ENCODE measurements around the gene DEDD.

The DEDD gene

DNA sequence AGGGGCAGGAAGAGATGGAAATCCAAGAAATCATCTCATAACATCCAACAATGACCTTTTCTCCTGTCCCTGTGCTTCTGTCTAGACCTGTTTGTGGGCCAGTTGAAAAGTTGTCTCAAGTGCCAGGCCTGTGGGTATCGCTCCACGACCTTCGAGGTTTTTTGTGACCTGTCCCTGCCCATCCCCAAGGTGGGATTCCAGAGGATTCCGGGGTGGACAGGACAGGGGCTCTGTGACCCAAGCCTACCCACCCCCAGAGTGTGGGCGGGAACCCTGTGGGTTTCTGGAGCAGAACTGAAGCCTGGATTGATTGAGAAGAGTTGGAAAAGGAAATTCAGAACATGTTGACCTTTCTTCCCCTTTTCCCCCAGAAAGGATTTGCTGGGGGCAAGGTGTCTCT, 31.3 kb upstream of the DEDD start:
- no peak for DNase-seq (ENCODE audit: low read depth in 3 of 3)

DNA sequence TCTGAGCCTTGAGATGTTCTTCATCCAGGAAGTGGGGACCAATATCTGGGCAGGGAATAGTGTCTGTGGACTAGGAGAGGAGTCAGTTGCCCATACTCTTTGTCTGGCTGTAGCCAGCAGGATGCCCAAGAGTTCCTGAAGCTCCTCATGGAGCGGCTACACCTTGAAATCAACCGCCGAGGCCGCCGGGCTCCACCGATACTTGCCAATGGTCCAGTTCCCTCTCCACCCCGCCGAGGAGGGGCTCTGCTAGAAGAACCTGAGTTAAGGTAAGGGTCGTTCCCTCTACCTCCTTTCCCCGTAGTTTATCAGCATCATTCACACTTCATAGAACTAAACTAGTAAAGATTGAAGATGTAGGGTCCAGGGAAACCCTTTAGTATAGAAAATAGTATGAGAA, 30.3 kb upstream of the DEDD start:
- no peak for DNase-seq (ENCODE audit: low read depth in 3 of 3)

DNA sequence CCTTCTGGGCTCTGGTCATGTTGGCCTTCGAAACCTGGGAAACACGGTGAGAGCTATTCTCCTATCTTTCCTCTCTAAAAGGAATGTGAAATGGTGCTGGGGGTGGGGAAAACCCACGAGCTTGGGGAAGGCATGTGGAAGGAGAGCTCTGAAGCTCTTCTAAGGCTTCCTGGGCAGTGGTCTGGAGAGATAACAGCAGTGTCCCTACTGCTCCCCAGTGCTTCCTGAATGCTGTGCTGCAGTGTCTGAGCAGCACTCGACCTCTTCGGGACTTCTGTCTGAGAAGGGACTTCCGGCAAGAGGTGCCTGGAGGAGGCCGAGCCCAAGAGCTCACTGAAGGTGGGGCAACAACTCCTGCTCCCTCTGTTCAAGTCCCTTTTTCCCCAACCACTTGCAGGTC, 29.6 kb upstream of the DEDD start:
- no peak for DNase-seq (ENCODE audit: low read depth in 3 of 3)

DNA sequence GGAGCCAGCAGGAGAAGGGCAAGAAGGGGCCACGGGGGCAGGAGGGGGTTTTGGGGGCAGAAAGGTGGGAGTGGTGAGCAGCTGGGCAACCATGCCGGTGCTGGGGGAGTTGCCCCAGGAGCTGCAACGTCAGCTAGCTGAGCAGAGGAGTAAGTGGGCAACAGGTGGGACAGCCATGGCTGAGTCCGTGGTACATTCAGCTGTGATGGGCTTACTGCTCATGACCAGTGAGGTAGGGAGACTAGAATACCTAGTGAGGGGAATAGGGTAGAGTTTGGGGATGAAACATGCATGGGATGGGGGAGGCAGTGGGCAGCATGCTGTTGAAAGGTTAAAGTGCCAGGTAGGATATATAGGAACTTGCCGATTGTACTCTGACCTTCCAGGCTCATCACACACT, 29.2 kb upstream of the DEDD start:
- no peak for DNase-seq (ENCODE audit: low read depth in 3 of 3)

DNA sequence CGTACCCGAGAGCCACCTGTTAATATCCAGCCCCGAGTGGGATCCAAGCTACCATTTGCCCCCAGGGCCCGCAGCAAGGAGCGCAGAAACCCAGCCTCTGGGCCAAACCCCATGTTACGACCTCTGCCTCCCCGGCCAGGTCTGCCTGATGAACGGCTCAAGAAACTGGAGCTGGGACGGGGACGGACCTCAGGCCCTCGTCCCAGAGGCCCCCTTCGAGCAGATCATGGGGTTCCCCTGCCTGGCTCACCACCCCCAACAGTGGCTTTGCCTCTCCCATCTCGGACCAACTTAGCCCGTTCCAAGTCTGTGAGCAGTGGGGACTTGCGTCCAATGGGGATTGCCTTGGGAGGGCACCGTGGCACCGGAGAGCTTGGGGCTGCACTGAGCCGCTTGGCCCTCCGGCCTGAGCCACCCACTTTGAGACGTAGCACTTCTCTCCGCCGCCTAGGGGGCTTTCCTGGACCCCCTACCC, 28.2 kb upstream of the DEDD start:
- no peak for DNase-seq (ENCODE audit: low read depth in 3 of 3)

DNA sequence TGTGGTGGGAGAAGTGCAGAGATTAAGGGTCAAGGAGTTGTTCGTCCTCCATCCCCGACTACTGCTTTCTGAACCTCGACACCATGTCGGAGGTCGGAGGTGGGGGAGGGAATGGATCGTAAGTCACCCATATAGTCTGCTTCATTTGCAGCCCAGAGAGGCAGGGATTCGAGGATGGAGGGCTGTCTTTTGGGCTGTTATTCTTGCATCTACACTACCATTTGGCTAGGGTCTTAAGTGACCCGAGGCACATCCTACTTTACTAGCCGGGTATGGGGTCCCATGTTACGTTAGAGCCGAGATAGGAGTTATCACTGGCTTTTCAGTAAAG, 27.4 kb upstream of the DEDD start:
- DNase-seq (ENCODE audit: low read depth in 3 of 3) = no peak

DNA sequence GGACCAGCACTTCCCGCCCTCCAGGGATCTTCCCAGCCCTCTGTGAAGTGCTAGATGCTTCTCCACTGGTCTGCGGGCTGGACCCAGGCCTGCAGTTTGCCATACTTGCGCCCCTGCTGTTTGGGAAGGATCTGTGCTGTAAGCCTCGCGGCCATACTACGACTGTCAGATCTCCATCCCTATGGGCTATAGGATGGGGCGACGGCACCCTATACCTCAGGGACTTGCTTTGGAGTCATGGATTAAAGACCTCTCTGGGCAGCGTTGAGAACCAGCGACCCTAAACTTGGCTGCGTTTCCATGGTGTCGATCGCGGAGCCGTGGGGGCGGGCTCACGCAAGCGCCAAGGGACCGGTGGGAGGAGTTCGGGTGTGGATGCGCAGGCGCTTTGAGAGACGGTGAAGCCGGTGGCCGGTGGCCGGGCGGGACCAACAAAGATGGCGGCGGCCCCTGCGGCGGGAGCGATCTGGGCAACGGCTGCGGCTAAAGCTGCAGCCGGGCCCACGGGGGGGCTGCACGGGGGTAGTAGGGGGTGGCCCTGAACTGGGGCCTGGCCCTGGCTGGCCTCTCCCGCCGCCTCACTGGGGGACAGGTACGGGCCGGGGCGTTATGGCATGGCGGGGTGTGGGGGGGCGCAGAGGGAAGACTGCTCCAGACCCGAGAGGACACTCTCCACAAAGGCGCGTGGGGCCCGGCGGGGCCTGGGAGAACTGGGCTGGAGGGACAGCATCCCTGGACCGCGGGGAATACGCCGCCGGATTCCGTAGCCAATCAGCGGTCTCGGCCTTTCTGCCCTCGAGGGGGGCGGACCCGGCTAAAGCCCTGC, 26.8 kb upstream of the DEDD start, which contains the start of gene USP21:
USP21 (plus strand) TSS at position 414 of the 826 bp plus-strand sequence. CDS start 1,141 bp downstream, outside the sequence.
- peak; percentile 85 to 87 (median 87) for DNase-seq (ENCODE audit: low read depth in 3 of 3)

DNA sequence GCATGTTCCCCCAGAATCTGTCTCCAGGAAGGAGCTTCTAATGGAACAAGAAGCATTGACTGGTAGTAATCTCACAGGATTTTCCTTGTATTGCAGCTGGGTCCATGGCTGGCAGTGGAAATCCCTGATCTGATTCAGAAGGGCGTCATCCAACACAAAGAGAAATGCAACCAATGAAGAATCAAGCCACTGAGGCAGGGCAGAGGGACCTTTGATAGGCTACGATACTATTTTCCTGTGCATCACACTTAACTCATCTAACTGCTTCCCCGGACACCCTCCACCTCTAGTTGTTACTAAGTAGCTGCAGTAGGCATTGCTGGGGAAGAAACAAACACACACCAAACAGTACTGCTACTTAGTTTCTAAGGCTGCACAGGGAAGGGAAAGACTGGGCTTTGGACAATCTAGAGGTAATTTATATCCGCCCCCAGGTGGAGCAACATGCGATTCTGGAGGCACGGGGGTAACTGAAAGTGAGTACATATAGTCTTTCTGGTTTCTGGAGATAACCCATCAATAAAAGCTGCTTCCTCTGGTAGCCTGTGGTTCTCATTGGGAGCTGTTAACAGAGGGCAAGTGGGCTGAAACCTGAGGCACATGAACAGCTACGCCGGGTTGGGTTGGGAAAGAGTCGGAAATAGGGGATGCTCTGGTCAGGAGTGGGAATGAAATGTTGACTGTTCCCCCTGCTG, 26.0 kb upstream of the DEDD start:
- no peak for DNase-seq (ENCODE audit: low read depth in 3 of 3)

DNA sequence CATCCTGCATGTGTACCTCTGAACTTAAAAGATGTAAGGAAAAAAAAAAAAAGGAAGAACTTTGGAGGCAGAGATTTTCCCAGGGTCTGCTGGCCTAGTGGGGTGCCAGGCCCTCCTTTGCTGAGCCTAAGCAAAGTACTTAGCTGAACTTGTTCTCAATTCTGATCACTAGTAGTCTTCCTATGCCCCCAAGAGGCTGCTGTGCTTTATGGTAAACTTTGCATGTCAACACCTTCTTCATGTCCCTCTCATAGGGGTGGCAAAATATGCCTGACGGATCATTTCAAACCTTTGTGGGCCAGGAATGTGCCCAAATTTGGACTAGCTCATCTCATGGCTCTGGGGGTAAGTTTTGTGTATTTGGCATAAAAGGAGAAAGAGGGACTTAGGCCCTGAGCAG, 25.4 kb upstream of the DEDD start:
- no peak for DNase-seq (ENCODE audit: low read depth in 3 of 3)

DNA sequence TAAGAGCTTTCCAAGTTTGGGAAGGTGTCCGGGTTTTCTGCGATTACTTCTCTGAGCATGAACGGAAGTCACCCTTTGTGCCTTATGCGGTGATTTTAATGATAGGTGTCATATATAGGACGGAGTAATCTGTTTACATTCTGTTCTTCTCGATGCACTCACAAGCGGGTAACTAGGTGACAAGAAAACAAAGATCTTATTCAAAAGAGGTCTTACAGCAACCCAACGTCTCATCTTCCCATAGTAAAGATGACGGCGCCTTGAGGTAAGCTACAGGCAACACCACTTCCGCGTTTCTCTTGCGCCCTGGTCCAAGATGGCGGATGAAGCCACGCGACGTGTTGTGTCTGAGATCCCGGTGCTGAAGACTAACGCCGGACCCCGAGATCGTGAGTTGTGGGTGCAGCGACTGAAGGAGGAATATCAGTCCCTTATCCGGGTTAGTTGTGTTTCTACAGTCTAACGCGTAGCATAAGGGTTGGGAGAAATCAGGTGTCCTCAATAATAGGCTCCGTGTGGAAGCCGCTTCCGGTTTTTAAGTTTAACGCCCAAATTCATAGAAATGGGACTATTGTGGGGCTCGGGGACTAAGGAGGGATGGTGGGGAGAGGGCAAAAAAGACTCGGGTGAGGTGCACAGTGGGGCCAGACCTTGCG, 21.3 kb upstream of the DEDD start, which contains the start of gene UFC1:
UFC1 (plus strand) TSS at position 297 of the 656 bp plus-strand sequence; CDS start at position 317, 20 bp downstream.
- peak; percentile 59 to 66 (median 61) for DNase-seq (ENCODE audit: low read depth in 3 of 3)

DNA sequence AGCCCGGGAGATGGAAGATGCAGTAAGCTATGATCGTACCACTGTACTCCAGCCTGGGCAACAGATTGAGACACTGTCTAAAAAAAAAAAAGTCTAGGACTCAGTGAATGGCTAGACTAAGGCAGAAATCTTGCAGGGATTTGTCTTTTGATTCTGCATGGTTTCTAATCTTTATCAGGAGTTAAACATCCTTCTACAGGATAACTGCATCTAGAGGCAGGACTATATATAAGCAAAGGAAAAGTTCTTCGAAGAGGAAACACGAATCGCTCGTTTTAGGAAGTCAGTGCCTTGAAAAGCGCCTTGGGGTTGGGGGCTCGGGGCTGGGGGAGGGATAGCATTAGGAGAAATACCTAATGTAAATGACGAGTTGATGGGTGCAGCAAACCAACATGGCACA, 20.7 kb upstream of the DEDD start:
- DNase-seq (ENCODE audit: low read depth in 3 of 3) = no peak

DNA sequence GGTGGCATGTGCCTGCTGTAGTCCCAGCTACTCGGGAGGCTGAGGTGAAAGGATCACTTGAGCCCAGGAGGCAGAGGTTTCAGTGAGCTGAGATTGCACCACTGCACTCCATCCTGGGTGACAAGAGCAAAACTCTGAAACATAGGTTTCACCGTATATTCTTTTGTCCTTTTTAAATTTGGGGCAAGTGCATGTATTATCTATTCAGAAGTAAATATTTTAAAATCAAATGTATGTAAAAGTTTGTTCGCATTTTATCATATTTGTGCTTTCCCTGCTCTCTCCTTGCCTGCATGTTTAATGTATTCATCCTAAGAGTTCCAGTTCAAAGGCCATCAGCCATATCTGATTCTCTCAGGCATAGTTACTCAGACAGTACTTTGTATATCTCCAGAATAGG, 13.4 kb upstream of the DEDD start:
- DNase-seq (ENCODE audit: low read depth in 3 of 3) = no peak

DNA sequence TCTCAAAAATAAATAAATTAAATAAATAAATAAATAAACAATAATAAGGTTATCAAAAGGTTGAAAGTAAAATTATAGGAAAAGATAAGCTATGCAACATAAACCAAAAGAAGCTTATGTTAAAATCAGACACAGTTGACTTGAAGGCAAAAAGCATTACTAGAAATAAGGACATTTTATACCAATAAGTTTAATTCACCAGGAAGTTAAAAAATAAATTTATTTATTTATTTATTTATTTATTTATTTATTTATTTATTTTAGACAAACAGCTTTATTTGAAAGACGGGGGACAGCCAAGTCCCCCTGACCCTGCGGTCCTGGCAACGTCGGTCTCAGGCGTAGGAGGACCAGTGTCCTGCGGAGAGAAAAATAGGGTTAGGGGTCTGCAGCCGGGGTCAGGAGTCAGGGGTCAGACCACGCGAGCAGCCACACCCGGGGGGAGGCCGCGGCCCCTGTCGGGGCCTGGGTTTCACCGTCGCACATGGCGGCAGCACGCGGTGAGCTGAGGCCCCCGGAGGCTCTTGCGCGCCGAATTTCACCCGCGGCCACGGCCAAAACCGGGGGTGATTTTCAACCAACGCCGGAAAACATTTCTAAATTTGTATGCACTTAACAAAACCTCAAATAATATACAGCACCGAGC, 8.4 kb upstream of the DEDD start:
- DNase-seq (ENCODE audit: low read depth in 3 of 3) = no peak

DNA sequence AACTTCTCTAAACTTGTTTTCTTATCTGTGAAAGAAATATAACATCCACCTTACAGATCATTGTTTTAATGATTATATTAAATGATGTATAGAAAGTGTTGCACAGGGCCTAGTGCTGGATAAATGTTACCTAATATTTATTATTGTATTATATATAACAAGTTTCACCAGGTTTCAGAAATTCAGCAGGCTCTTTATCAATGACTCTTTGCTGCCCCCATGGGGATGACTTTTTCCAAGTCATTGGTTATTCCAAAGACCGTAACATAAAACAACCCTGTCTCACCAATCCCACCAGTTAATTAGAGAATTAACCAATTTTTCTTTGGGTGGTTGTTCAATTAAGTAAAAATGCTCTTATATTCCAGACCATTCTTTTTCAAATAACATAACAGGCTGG, 7.3 kb upstream of the DEDD start:
- DNase-seq (ENCODE audit: low read depth in 3 of 3) = peak in 1 of 3 experiments; percentile 34

DNA sequence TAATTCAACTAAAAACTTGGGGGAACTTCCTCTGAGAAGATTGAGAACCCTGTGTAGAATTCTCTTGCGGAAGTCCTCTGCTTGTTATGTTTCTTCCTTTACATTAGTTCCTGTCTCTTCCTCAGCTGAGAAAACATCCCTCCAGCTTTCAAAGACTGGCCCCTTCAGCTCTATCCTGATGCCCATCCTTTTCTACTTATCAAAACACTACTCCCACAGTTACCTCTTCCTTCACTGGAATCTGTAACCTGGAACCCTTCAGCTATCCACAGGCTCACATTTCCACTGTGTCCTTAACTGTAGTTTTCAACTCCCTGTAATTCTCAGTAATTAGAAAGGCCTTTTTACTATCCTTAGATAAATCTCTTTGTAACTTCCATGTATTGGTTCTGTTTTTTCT, 6.0 kb upstream of the DEDD start:
- no peak for DNase-seq (ENCODE audit: low read depth in 3 of 3)

DNA sequence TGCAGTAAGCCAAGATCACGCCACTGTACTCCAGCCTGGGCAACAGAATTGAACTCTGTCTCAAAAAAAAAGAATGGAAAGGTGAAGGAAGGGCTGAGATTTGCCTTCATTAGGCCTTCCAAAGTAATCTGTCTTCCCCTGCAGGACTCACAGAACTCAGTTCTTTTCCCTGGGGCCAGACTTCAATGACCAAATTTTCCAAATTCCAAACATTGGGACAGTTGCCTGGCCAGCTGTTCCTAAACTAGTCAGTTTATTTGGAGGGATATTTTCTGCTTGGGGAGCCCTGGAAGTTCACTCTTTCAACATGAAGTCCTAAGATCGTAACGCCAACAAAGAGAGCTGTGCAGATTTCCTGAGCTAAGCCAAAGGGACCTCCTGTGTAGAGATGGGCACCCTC, 5.4 kb upstream of the DEDD start:
- DNase-seq (ENCODE audit: low read depth in 3 of 3) = no peak

DNA sequence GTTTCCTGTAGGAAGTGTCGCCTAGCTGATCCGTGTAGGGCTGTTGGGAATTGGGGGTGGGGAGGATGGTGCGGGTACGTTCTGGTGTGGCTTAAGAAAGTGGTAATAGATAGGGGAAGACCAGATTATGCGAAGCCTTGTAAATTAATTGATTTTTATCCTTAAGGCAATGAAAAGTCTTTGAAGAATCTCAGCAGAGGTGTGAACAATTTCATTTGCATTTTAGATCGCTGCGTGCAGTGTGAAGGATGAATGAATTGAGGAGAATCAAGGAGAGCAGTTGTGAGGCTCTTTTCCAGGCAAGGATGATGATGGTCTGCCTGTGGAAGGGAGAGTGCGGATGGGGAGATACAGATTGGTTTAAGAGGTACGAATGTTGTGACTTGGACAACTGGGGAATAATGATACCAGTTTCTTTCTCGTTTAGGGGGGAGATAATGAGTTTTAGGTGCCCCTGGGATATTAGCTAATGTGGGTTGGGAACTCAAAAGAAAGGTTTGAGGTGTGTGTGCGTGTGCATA, 813 bp upstream of the DEDD start:
- DNase-seq (ENCODE audit: low read depth in 3 of 3) = no peak

DNA sequence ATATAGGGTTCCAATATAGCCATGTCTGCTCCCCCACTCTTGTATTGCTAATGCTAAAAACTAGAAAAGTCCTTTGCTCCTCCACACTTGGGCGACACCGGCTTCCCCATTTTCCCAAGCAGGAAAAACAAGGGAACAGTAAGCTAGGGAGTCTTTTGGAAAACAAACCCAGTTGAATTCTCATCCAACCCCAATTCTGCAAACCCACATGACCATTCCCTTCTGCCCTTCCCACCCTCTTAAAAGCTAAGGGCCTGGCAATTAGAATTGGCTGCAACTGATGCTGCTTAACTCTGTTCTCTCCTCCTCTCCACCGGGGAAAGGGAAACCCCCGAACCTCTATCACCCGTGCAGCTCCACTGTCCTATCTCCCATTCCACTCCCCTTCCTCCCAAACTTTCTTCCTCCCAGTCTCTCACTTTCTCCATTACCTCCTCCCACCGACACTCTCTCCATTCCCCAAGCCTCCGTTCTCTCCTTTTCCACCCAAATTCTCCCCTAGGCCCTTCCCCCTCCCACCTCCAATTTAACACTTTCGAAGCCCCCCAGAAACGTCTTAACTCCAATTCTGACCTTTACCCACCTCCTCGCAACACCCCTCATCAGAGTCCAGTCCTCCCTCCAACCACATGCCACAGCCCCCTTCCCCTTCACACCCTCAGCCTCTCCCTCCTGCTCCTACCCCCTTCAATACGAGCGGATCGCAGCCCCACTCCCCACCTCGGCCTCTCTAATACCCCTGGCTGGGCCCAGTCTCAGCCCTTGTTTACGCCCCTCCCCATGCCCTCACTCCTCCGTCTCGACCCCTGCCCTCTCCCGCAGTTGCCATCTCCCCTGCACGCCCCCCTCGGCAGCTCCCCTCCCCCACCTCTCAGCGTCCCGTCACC, 701 bp downstream of the DEDD start:
- peak in 1 of 3 experiments; percentile 32 for DNase-seq (ENCODE audit: low read depth in 3 of 3)

DNA sequence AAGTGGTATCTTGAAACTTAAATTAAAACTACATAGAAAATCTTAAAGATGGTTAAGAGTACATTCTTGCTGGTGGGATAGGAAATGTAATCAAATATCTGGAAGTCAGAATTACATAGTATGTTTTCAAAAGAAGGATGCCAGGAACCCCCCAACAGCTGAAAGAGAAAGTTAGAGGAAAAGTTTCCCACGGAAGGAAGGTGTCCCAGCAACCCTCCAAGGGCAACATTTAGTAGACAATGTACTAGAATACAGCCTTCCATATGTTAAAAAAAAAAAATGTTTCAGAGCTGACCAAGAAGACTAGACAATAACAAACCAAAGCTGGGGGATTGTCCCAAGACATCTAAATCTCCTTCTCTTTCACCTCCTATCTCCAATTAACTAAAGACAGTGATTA, 2.2 kb downstream of the DEDD start:
- DNase-seq (ENCODE audit: low read depth in 3 of 3) = no peak

DNA sequence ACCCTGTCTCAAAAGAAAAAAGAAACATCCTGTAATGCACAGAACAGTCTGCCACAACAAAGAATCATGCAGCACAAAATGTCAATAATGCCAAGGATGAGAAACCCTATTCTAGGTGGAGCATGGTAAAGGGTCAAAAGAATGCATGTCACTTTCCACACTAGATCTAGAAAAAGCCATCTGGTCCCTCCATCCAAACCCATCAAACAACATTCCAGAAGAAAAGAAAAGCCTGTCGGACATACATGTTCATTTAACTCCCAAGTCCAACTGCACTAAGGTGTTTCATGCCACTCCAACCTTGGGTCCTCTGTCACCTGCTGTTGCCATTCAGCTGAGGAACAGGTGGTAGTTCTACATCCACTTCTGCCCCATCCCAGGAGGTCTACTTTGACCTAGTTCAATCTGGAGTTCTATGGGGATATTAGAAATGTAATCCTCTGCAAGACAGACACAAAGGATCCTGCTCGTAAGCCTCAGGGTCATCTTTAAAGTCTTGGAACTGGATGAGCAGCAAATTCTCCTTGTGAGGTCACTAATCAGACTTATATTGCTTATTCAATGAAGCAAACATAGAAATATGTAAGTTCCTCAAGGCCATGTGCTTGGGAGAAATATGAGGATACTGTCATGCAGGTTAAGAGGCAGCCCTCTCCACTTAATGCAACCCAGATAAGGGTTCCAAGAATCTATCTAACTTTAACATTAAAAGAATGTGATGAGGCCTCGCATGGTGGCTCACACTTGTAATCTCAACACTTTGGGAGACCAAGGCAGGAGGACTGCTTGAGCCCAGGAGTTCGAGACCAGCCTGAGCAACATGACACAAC, 3.7 kb downstream of the DEDD start:
- no peak for DNase-seq (ENCODE audit: low read depth in 3 of 3)
